Endothelial cell (in vitro differentiated cells): ENCODE results near the gene RBP3. TPM values are rescaled to one million over a fixed set of nuclear protein-coding genes. Genes with fewer than 3 reads are reported as not detected.

Experiments used
- DNase-seq: peaks from one replicate; pipeline ENCODE4 v3.0.0; 2021; ENCODE audit warnings: low spot score
- H3K27ac Mint-ChIP-seq: one replicate; pipeline ENCODE4 v1.8.0; 2021; ENCODE audit warnings: mixed read lengths, inconsistent platforms; ENCODE audit not compliant: unreplicated experiment
- H3K27me3 Mint-ChIP-seq: one replicate; pipeline ENCODE4 v1.8.0; 2021; ENCODE audit warnings: mild to moderate bottlenecking, moderate library complexity, mixed read lengths, inconsistent platforms; ENCODE audit not compliant: unreplicated experiment
- H3K36me3 Mint-ChIP-seq: one replicate; pipeline ENCODE4 v1.8.0; 2021; ENCODE audit warnings: mild to moderate bottlenecking, low read depth, mixed read lengths, inconsistent platforms; ENCODE audit not compliant: unreplicated experiment
- H3K4me1 Mint-ChIP-seq: one replicate; pipeline ENCODE4 v1.8.0; 2021; ENCODE audit warnings: mild to moderate bottlenecking, mixed read lengths, inconsistent platforms; ENCODE audit not compliant: unreplicated experiment
- H3K4me3 Mint-ChIP-seq: one replicate; pipeline ENCODE4 v1.8.0; 2021; ENCODE audit warnings: mild to moderate bottlenecking, mixed read lengths, inconsistent platforms; ENCODE audit not compliant: unreplicated experiment
- H3K9me3 Mint-ChIP-seq: one replicate; pipeline ENCODE4 v1.8.0; 2021; ENCODE audit warnings: mixed read lengths, inconsistent platforms; ENCODE audit not compliant: unreplicated experiment
- CTCF ChIP-seq: fragments of 200-600 bp; sonication (generic); IDR thresholded peaks from one replicate; pipeline ENCODE4 v1.5.0; 2021; ENCODE audit warnings: antibody characterized with exemption; ENCODE audit not compliant: unreplicated experiment
- total RNA-seq: library from RNA; stranded (reverse); fragmentation: NEBNext Ultra II Directional; extraction: Animal tissue kit (Norgen Biotek cat#: 25700); gene quantifications from one replicate; pipeline ENCODE4 v1.2.1, GENCODE V29; 2021; ENCODE audit not compliant: unreplicated experiment

The RBP3 gene
- total RNA-seq, 1 donor from 2014 or later: not detected

GRCh38 chr10:47374611-47375536 is 26.7 kb downstream of the RBP3 start:
- H3K36me3 Mint-ChIP-seq: peaks cover 4% of the 10 kb centered on the region
- peaks cover 9% of the 10 kb centered on the region for H3K27me3 Mint-ChIP-seq
- H3K9me3 Mint-ChIP-seq: no peaks in the 10 kb centered on the region
- H3K27ac Mint-ChIP-seq: no peak overlapping the region
- peaks cover 3% of the 10 kb centered on the region for H3K4me1 Mint-ChIP-seq
- TF ChIP-seq CTCF: no peak
- H3K4me3 Mint-ChIP-seq: no peak overlapping the region
- DNase-seq: peak; percentile 1

- Mint-ChIP-seq H3K27ac (no peak overlapping the region), H3K27me3 (peaks cover 9% of the 10 kb centered on the region), H3K36me3 (peaks cover 8% of the 10 kb centered on the region), H3K9me3 (no peaks in the 10 kb centered on the region), H3K4me3 (no peak overlapping the region), H3K4me1 (peaks cover 3% of the 10 kb centered on the region)
- DNase-seq: no peak
- TF ChIP-seq CTCF: no peak
Observed at GRCh38 chr10:47376522-47377220, 28.5 kb downstream of the RBP3 start.

- H3K36me3 Mint-ChIP-seq: peaks cover 8% of the 10 kb centered on the region
- DNase-seq: no peak
- TF ChIP-seq CTCF: no peak
- peaks cover 9% of the 10 kb centered on the region for H3K27me3 Mint-ChIP-seq
- no peak overlapping the region for H3K4me3 Mint-ChIP-seq
- peaks cover 3% of the 10 kb centered on the region for H3K4me1 Mint-ChIP-seq
- no peak overlapping the region for H3K27ac Mint-ChIP-seq
- no peaks in the 10 kb centered on the region for H3K9me3 Mint-ChIP-seq
Observed at GRCh38 chr10:47378183-47378510, 30.0 kb downstream of the RBP3 start.

GRCh38 chr10:47378606-47379444 is 30.7 kb downstream of the RBP3 start:
- H3K27ac Mint-ChIP-seq: no peak overlapping the region
- H3K27me3 Mint-ChIP-seq: peaks cover 9% of the 10 kb centered on the region
- peaks cover 9% of the 10 kb centered on the region for H3K4me1 Mint-ChIP-seq
- no peak overlapping the region for H3K4me3 Mint-ChIP-seq
- no peak for TF ChIP-seq CTCF
- peak; percentile 1 for DNase-seq
- no peaks in the 10 kb centered on the region for H3K9me3 Mint-ChIP-seq
- H3K36me3 Mint-ChIP-seq: peaks cover 8% of the 10 kb centered on the region
